GM23248 (cell line): Measurements from ENCODE around the gene NEUROG1. TPM values are rescaled to one million over a fixed set of nuclear protein-coding genes. Genes with fewer than 3 reads are reported as not detected.

ENCODE experiments used
- DNase-seq: peaks from one replicate; pipeline ENCODE4 v3.0.0-alpha.2; 2015
- H2AFZ ChIP-seq: fragments of 200-600 bp; sonication (generic); 2 replicates; pipeline ENCODE4 v1.6.1; 2016; ENCODE audit warnings: antibody characterized with exemption
- H3F3A ChIP-seq: fragments of 200-600 bp; sonication (generic); 2 replicates; pipeline ENCODE4 v1.6.1; 2016; ENCODE audit warnings: mild to moderate bottlenecking, antibody characterized with exemption, mixed run types; ENCODE audit not compliant: insufficient read depth
- H3K27ac ChIP-seq: fragments of 200-600 bp; sonication (generic); 2 replicates; pipeline ENCODE4 v1.5.1; 2016; ENCODE audit warnings: mild to moderate bottlenecking
- H3K27me3 ChIP-seq: fragments of 200-600 bp; sonication (generic); replicated peaks from 2 replicates; pipeline ENCODE4 v1.6.1; 2016; ENCODE audit warnings: mild to moderate bottlenecking; ENCODE audit not compliant: insufficient read depth
- H3K36me3 ChIP-seq: fragments of 200-600 bp; sonication (generic); 2 replicates; pipeline ENCODE4 v1.6.1; 2016; ENCODE audit warnings: low read depth, mild to moderate bottlenecking
- H3K4me1 ChIP-seq: fragments of 200-600 bp; sonication (generic); 2 replicates; pipeline ENCODE4 v1.6.1; 2016; ENCODE audit warnings: mild to moderate bottlenecking; ENCODE audit not compliant: insufficient read depth
- H3K4me2 ChIP-seq: fragments of 200-600 bp; sonication (generic); one replicate; pipeline ENCODE4 v1.6.1; 2016; ENCODE audit warnings: mild to moderate bottlenecking; ENCODE audit not compliant: unreplicated experiment
- H3K4me3 ChIP-seq: fragments of 200-600 bp; sonication (generic); 2 replicates; pipeline ENCODE4 v1.5.1; 2016; ENCODE audit warnings: mild to moderate bottlenecking
- H3K79me2 ChIP-seq: fragments of 200-600 bp; sonication (generic); 2 replicates; pipeline ENCODE4 v1.6.1; 2016; ENCODE audit warnings: mild to moderate bottlenecking; ENCODE audit not compliant: insufficient read depth
- H3K9ac ChIP-seq: fragments of 200-600 bp; sonication (generic); 2 replicates; pipeline ENCODE4 v1.6.1; 2016; ENCODE audit warnings: mild to moderate bottlenecking
- H3K9me2 ChIP-seq: fragments of 200-600 bp; sonication (generic); 2 replicates; pipeline ENCODE4 v1.6.1; 2016; ENCODE audit warnings: mixed run types, mild to moderate bottlenecking, moderate library complexity; ENCODE audit not compliant: insufficient read depth
- H3K9me3 ChIP-seq: fragments of 200-600 bp; sonication (generic); one replicate; pipeline ENCODE4 v1.6.1; 2017; ENCODE audit warnings: low read depth
- H4K20me1 ChIP-seq: fragments of 200-600 bp; sonication (generic); 2 replicates; pipeline ENCODE4 v1.6.0; 2016; ENCODE audit not compliant: insufficient read depth
- EZH2 ChIP-seq: fragments of 200-600 bp; sonication (generic); IDR thresholded peaks from 2 replicates; pipeline ENCODE4 v1.6.1; 2018; ENCODE audit warnings: antibody characterized with exemption, mild to moderate bottlenecking; ENCODE audit not compliant: insufficient read depth, poor library complexity, severe bottlenecking
- EZH2phosphoT487 ChIP-seq: fragments of 200-600 bp; sonication (generic); IDR thresholded peaks from 2 replicates; pipeline ENCODE4 v1.6.1; 2018; ENCODE audit warnings: antibody characterized with exemption, moderate library complexity, mild to moderate bottlenecking, low read depth; ENCODE audit not compliant: insufficient read depth
- WGBS, 2 experiments: methylation state at CpG; one replicate each; pipeline ENCODE4 v1.1.6; 2015 to 2017; ENCODE audit warnings: low lambda C conversion rate in 2 of 2, low coverage in 1 of 2; ENCODE audit errors: missing lambda C conversion rate in 2 of 2; 5-methylcytosine and 5-hydroxymethylcytosine counted together
- in situ Hi-C: fragments of 300-500 bp; cut with MboI; formaldehyde crosslinking; loops from 2 replicates; pipeline ENCODE4 v1.15.0; 2020
- polyA plus RNA-seq: library from polyadenylated mRNA; unstranded; fragments of >200 nt; fragmentation: Nextera tagmentation; extraction: Ambion mirVana; gene quantifications from 2 replicates; pipeline ENCODE4 v1.2.1, GENCODE V29; 2016
- total RNA-seq: library from RNA; depleted of rRNA; stranded (reverse); fragments of >200 nt; shearing (Covaris generic); gene quantifications from 2 replicates; pipeline ENCODE4 v1.2.3, GENCODE V29; 2014

The NEUROG1 gene
- total and polyA plus RNA-seq, 2 experiments from 2014 or later: not detected

DNA sequence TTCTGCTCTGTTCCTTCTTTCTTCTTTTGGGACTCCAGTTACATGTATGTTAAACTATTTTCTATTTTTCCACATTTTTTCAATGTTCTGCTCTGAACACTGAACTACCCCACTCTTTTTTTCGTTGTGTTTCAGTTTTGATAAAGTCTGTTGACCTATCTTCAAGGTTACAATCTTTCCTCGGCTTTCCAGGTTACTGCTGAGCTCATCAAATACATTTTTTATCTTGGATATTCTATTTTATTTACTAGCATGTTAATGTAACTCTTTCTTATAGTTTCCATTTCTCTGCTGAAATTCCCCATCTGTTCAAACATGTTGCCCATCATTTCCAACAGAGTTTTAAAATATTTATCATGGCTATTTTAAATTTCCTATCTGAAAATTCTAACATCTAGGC, 13.8 kb downstream of the NEUROG1 start:
- Histone ChIP-seq H3K9me3 (no peaks in the 10 kb centered on the region), H3F3A (no peaks in the 10 kb centered on the region), H3K27me3 (peaks cover 38% of the 10 kb centered on the region), H3K27ac (no peak overlapping the region), H2AFZ (no peak overlapping the region), H3K36me3 (no peaks in the 10 kb centered on the region), H3K4me1 (no peaks in the 10 kb centered on the region), H4K20me1 (no peaks in the 10 kb centered on the region), H3K4me3 (no peak overlapping the region), H3K9ac (no peak overlapping the region), H3K9me2 (no peaks in the 10 kb centered on the region; the same call in 1 of the 2 replicates), H3K79me2 (no peaks in the 10 kb centered on the region), H3K4me2 (no peak overlapping the region)
- no peak for DNase-seq
- TF ChIP-seq EZH2: no peak
- no peak for TF ChIP-seq EZH2phosphoT487
- in situ Hi-C loops: no loop called here
- WGBS, 2 experiments: 7 to 12% methylated on average over 2 of the region's 2 CpGs

GRCh38 chr5:135517631-135518030, 18.1 kb downstream of the NEUROG1 start:
- no peaks in the 10 kb centered on the region for H3K36me3 ChIP-seq

GRCh38 chr5:135514116-135514515, 21.6 kb downstream of the NEUROG1 start:
- no peaks in the 10 kb centered on the region for H3K4me1 ChIP-seq
- no peak overlapping the region for H3K4me3 ChIP-seq
- no peak overlapping the region for H3K4me2 ChIP-seq
- no peaks in the 10 kb centered on the region for H3K79me2 ChIP-seq
- no peak overlapping the region for H3K9ac ChIP-seq
- peaks cover 30% of the 10 kb centered on the region for H3K27me3 ChIP-seq
- H3K9me3 ChIP-seq: no peaks in the 10 kb centered on the region
- no peak overlapping the region for H3K27ac ChIP-seq
- TF ChIP-seq EZH2phosphoT487 (no peak), EZH2 (no peak)
- H3K9me2 ChIP-seq: no peaks in the 10 kb centered on the region; the same call in 1 of the 2 replicates
- DNase-seq: no peak
- in situ Hi-C loops: no loop called here
- H3K36me3 ChIP-seq: no peaks in the 10 kb centered on the region
- no peak overlapping the region for H2AFZ ChIP-seq
- 91 to 93% methylated on average over 3 of the region's 3 CpGs for whole genome bisulfite sequencing, 2 experiments
- H4K20me1 ChIP-seq: no peaks in the 10 kb centered on the region
- H3F3A ChIP-seq: no peaks in the 10 kb centered on the region

More at GRCh38 chr5:135517631-135518030, 18.1 kb downstream of the NEUROG1 start:
- in situ Hi-C loops: no loop called here
- Histone ChIP-seq H2AFZ (no peak overlapping the region), H3F3A (no peaks in the 10 kb centered on the region), H3K79me2 (no peaks in the 10 kb centered on the region), H3K27ac (no peak overlapping the region), H3K27me3 (peaks cover 32% of the 10 kb centered on the region), H4K20me1 (no peaks in the 10 kb centered on the region), H3K4me1 (no peaks in the 10 kb centered on the region), H3K9ac (no peak overlapping the region), H3K4me2 (no peak overlapping the region), H3K9me3 (no peaks in the 10 kb centered on the region), H3K4me3 (no peak overlapping the region), H3K9me2 (no peaks in the 10 kb centered on the region; the same call in 1 of the 2 replicates)
- TF ChIP-seq EZH2 (no peak), EZH2phosphoT487 (no peak)
- 71 to 72% methylated on average over 4 of the region's 4 CpGs for WGBS, 2 experiments
- no peak for DNase-seq

DNA sequence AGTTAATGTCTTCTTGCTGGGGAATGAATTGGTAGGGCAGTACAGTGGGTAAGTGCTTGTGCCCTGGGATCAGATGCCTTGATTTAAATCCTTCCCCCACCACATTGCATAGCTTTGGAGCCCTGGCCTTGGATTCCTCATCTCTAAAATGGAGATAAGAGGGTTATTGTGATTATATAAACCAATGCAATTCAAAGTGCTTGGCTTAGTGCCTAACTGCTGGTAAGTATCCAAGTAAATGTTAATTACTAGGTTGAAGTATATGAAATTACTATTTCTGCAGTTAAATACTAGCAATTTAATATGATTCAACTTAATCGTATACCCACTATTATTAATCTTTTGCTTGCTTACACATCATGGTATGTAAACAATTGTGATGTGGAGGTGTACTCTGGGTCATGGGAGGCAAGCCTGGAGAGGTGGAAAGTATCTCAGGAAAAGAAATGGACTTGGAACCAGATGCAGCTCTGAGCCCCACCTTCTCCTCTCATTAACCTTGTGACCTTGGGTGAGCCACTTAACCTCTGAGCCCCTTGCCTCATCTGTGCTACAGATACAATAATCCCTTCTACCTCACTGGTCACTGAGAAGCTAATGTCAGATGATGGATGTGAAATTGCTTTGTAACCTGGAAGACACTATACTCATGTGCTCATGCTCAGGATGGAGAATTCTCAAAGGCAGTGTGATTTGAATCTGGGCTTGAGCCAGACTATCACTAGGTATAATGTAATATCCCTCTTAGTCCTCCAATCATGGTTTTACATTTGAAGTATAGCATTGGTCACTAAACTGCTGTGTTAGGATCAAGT, 23.8 kb downstream of the NEUROG1 start:
- no peaks in the 10 kb centered on the region for H3K4me1 ChIP-seq
- no peaks in the 10 kb centered on the region for H3K9me3 ChIP-seq
- no peak overlapping the region for H3K27ac ChIP-seq
- H3K4me2 ChIP-seq: no peak overlapping the region
- no peaks in the 10 kb centered on the region for H4K20me1 ChIP-seq
- no peaks in the 10 kb centered on the region for H3K79me2 ChIP-seq
- no peaks in the 10 kb centered on the region for H3K9me2 ChIP-seq
- 49 to 82% methylated on average over 1 of the region's 1 CpG for WGBS, 2 experiments
- TF ChIP-seq EZH2phosphoT487: no peak
- no peak for TF ChIP-seq EZH2
- in situ Hi-C loops: no loop called here
- no peak overlapping the region for H3K4me3 ChIP-seq
- no peak overlapping the region for H3K9ac ChIP-seq
- peaks cover 36% of the 10 kb centered on the region for H3K27me3 ChIP-seq
- H2AFZ ChIP-seq: no peak overlapping the region
- DNase-seq: no peak
- no peaks in the 10 kb centered on the region for H3K36me3 ChIP-seq
- no peaks in the 10 kb centered on the region for H3F3A ChIP-seq
